Erythroblast (primary cell): ENCODE measurements around the gene ELOVL5.

Experiments
- GATA1 ChIP-seq: IDR thresholded peaks from 2 replicates; pipeline ENCODE4 v1.6.1; 2011; ENCODE audit warnings: low read depth, mild to moderate bottlenecking, control low read depth, low read length, moderate library complexity
- POLR2A ChIP-seq: IDR thresholded peaks from 2 replicates; pipeline ENCODE4 v1.6.1; 2011; ENCODE audit warnings: mild to moderate bottlenecking, low read length

DNA sequence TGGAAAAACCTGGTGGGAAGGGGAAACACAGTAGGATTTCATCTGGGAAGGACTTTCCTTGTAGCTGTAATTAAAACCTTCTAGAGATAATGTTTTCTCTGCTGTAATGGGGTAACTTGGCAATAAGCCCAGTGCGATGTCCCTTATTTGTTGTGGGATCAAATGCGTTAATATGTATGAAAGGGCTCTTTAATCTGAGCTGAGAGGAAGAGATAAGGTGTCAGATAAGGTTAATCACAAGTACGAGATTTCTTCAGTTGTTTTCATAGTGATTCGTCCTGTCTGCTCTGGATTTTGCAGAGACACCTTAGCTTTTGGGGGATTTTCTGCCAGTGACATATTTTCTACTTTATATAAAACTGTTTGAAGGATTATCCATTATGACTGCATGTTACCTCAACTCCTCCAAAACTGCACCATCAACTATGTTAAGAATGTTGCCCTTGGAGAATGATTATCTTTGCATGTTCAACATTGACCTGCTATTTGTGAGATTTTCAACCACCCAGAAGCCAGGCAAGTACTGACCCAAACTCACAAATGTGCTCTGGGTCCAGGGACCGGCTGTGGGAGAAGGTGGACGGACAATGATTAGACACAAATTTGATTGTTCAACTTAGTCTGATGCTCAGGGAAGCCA, 21.2 kb upstream of the ELOVL5 start:
- no peak for TF ChIP-seq POLR2A
- TF ChIP-seq GATA1, result no peak
